Posterior cingulate gyrus (tissue), 11 donors: ENCODE results near the gene COL25A1.

ENCODE experiments used
- DNase-seq, 10 donors: peaks; one replicate each; pipeline versions ENCODE4 v3.0.0 to v3.0.0-alpha.2; 2020 to 2021; ENCODE audit warnings: mixed read lengths in 3 of 10
- intact Hi-C: fragments of 100-400 bp; cut with DNase I; formaldehyde crosslinking; loops from one replicate; pipeline ENCODE4 v1.15.1; 2023

COL25A1 gene

GRCh38 chr4:109177096-109177810, 125.2 kb downstream of the COL25A1 start:
- no peak for DNase-seq
- intact Hi-C loops: no loop called here

GRCh38 chr4:109174224-109174953, 128.1 kb downstream of the COL25A1 start:
- intact Hi-C loops: no loop called here
- DNase-seq: no peak

- intact Hi-C loops: no loop called here
- DNase-seq: no peak
Observed at GRCh38 chr4:109172301-109172700, 130.2 kb downstream of the COL25A1 start.

GRCh38 chr4:109171070-109171469, 131.4 kb downstream of the COL25A1 start:
- intact Hi-C loops: no loop called here
- DNase-seq: no peak

- intact Hi-C loops: no loop called here
Observed at GRCh38 chr4:109169170-109169569, 133.3 kb downstream of the COL25A1 start.

GRCh38 chr4:109166586-109166985, 135.9 kb downstream of the COL25A1 start:
- intact Hi-C loops: no loop called here
- DNase-seq: no peak

More at GRCh38 chr4:109169170-109169569, 133.3 kb downstream of the COL25A1 start:
- no peak for DNase-seq

GRCh38 chr4:109166126-109166525, 136.3 kb downstream of the COL25A1 start:
- intact Hi-C loops: no loop called here
- DNase-seq: no peak

GRCh38 chr4:109164011-109164410, 138.4 kb downstream of the COL25A1 start:
- DNase-seq: no peak
- intact Hi-C loops: no loop called here

- DNase-seq: no peak
- intact Hi-C loops: no loop called here
Observed at GRCh38 chr4:109163493-109163892, 139.0 kb downstream of the COL25A1 start.

GRCh38 chr4:109162759-109163158, 139.7 kb downstream of the COL25A1 start:
- intact Hi-C loops: no loop called here
- no peak for DNase-seq

- DNase-seq: no peak
- intact Hi-C loops: no loop called here
Observed at GRCh38 chr4:109160494-109160893, 142.0 kb downstream of the COL25A1 start.

GRCh38 chr4:109157696-109158095, 144.8 kb downstream of the COL25A1 start:
- no peak for DNase-seq
- intact Hi-C loops: no loop called here

- no peak for DNase-seq
- intact Hi-C loops: no loop called here
Observed at GRCh38 chr4:109157205-109157604, 145.3 kb downstream of the COL25A1 start.

- no peak for DNase-seq
- intact Hi-C loops: no loop called here
Observed at GRCh38 chr4:109156356-109156755, 146.1 kb downstream of the COL25A1 start.

- DNase-seq: no peak
- intact Hi-C loops: no loop called here
Observed at GRCh38 chr4:109155682-109156283, 146.7 kb downstream of the COL25A1 start.

GRCh38 chr4:109155084-109155483, 147.4 kb downstream of the COL25A1 start:
- intact Hi-C loops: no loop called here
- DNase-seq: no peak

- intact Hi-C loops: no loop called here
- no peak for DNase-seq
Observed at GRCh38 chr4:109154424-109154823, 148.0 kb downstream of the COL25A1 start.

GRCh38 chr4:109149836-109150235, 152.6 kb downstream of the COL25A1 start:
- no peak for DNase-seq
- intact Hi-C loops: no loop called here

GRCh38 chr4:109148577-109149075, 153.8 kb downstream of the COL25A1 start:
- DNase-seq: no peak
- intact Hi-C loops: no loop called here

- intact Hi-C loops: no loop called here
Observed at GRCh38 chr4:109147135-109147534, 155.3 kb downstream of the COL25A1 start.

GRCh38 chr4:109146499-109146898, 156.0 kb downstream of the COL25A1 start:
- intact Hi-C loops: no loop called here
- DNase-seq: no peak

More at GRCh38 chr4:109147135-109147534, 155.3 kb downstream of the COL25A1 start:
- no peak for DNase-seq
